GM12878 (cell line): Measurements from ENCODE around the gene KCNMB2. TPM values are rescaled to one million over a fixed set of nuclear protein-coding genes. Genes with fewer than 3 reads are reported as not detected.

Experiments used
- ATAC-seq: fragments of 200-7000 bp; cut with Tn5 transposase; 3 replicates; pipeline ENCODE4 v1.9.1; 2020; ENCODE audit warnings: mild to moderate bottlenecking, moderate library complexity
- BruUV-seq: library from RNA; stranded (reverse); fragments of 400-500 nt; replicated peaks from 2 replicates; lab custom pipeline; 2021; lab: Mats Ljungman, UMichigan
- CTCF ChIA-PET: fragments of 300-600 bp; sonication (Branson Sonifier 250); formaldehyde crosslinking; extraction: SDS; loops from one replicate; lab custom pipeline; 2021; ENCODE audit warnings: inconsistent platforms; lab: Yijun Ruan, JAX
- POLR2A ChIA-PET: fragments of 350-600 bp; formaldehyde crosslinking; extraction: SDS; loops from one replicate; lab custom pipeline; 2021; ENCODE audit warnings: inconsistent platforms; lab: Charles Lee
- RAD21 ChIA-PET: fragments of 300-600 bp; sonication (Branson Sonifier 250); formaldehyde crosslinking; loops from one replicate; lab custom pipeline; 2023; ENCODE audit warnings: antibody characterized with exemption; ENCODE audit not compliant: unreplicated experiment; lab: Charles Lee
- SMC1A ChIA-PET: fragments of 300-600 bp; sonication (Branson Sonifier 250); formaldehyde crosslinking; loops from one replicate; lab custom pipeline; 2023; ENCODE audit not compliant: unreplicated experiment, uncharacterized antibody; lab: Charles Lee
- DNase-seq: peaks from one replicate; pipeline ENCODE4 v3.0.0-alpha.2; 2011; ENCODE audit warnings: low read depth, low spot score
- FAIRE-seq: peaks from 3 replicates; lab custom pipeline; 2011; peaks lifted over from hg19 to GRCh38; lab: Jason Lieb, UNC
- H2AFZ ChIP-seq: 2 replicates; pipeline ENCODE4 v1.6.0; 2011; ENCODE audit warnings: low read depth, low read length, control low read depth; ENCODE audit not compliant: control insufficient read depth
- H3K27ac ChIP-seq: 2 replicates; pipeline ENCODE4 v1.5.1; 2011; ENCODE audit warnings: control low read depth; ENCODE audit not compliant: control insufficient read depth, insufficient read depth
- H3K27me3 ChIP-seq, 2 experiments: replicated peaks in 1 of 2; 2 replicates each; pipeline versions ENCODE4 v1.6.0 to v1.6.1; 2011; ENCODE audit warnings: low read length in 1 of 2; ENCODE audit not compliant: control insufficient read depth in 2 of 2, insufficient read depth in 2 of 2
- H3K36me3 ChIP-seq, 2 experiments: 2 replicates each; pipeline ENCODE4 v1.5.1; 2011; ENCODE audit warnings: low read length in 1 of 2; ENCODE audit not compliant: control insufficient read depth in 2 of 2, insufficient read depth in 2 of 2
- H3K4me1 ChIP-seq: 2 replicates; pipeline ENCODE4 v1.6.1; 2011; ENCODE audit warnings: mild to moderate bottlenecking, low read length, moderate library complexity, mixed read lengths; ENCODE audit not compliant: control insufficient read depth, insufficient read depth
- H3K4me2 ChIP-seq: 2 replicates; pipeline ENCODE4 v1.6.0; 2011; ENCODE audit warnings: control low read depth; ENCODE audit not compliant: control insufficient read depth, insufficient read depth
- H3K4me3 ChIP-seq: fragments of 200-600 bp; sonication (generic); 2 replicates; pipeline ENCODE4 v1.5.1; 2016
- H3K79me2 ChIP-seq: 2 replicates; pipeline ENCODE4 v1.6.0; 2011; ENCODE audit warnings: low read length; ENCODE audit not compliant: control insufficient read depth, insufficient read depth
- H3K9ac ChIP-seq: 2 replicates; pipeline ENCODE4 v1.8.0; 2011; ENCODE audit warnings: low read length, control low read depth, mixed read lengths; ENCODE audit not compliant: control insufficient read depth, insufficient read depth
- H3K9me3 ChIP-seq: replicated peaks from 3 replicates; pipeline ENCODE4 v1.5.1; 2011; ENCODE audit warnings: mild to moderate bottlenecking, low read length; ENCODE audit not compliant: control insufficient read depth, insufficient read depth
- H4K20me1 ChIP-seq: 2 replicates; pipeline ENCODE4 v1.6.0; 2011; ENCODE audit not compliant: control insufficient read depth, insufficient read depth
- ATF2 ChIP-seq: IDR thresholded peaks from 2 replicates; pipeline ENCODE4 v1.6.1; 2012; ENCODE audit warnings: low read length, inconsistent platforms
- BCL11A ChIP-seq: IDR thresholded peaks from 2 replicates; pipeline ENCODE4 v1.6.1; 2011; ENCODE audit warnings: low read depth, low read length
- BHLHE40 ChIP-seq, 2 experiments: fragments of 450-650 bp in 1 of 2; IDR thresholded peaks; 2 replicates each; pipeline ENCODE4 v1.6.1; 2011 to 2017; ENCODE audit warnings: low read depth in 2 of 2, borderline replicate concordance in 1 of 2, improper control_type of control experiment in 1 of 2, low read length in 1 of 2, mild to moderate bottlenecking in 1 of 2
- ELK1 ChIP-seq: IDR thresholded peaks from 2 replicates; pipeline ENCODE4 v1.6.1; 2012; ENCODE audit warnings: low read depth, low read length, improper control_type of control experiment
- EZH2 ChIP-seq: IDR thresholded peaks from 2 replicates; pipeline ENCODE4 v1.6.1; 2012; ENCODE audit warnings: low read depth, mild to moderate bottlenecking, control low read depth, inconsistent platforms, low read length, borderline replicate concordance; ENCODE audit not compliant: control insufficient read depth
- FOXK2 ChIP-seq: fragments of 450-650 bp; IDR thresholded peaks from 2 replicates; pipeline ENCODE4 v1.6.1; 2017; ENCODE audit warnings: mild to moderate bottlenecking, moderate library complexity
- GABPA ChIP-seq: IDR thresholded peaks from 2 replicates; pipeline ENCODE4 v1.6.1; 2014; ENCODE audit warnings: antibody characterized with exemption, low read depth, mild to moderate bottlenecking, inconsistent platforms
- GATAD2B ChIP-seq: fragments of 450-650 bp; conservative IDR thresholded peaks from 2 replicates; pipeline ENCODE4 v1.6.1; 2017; ENCODE audit warnings: low read depth, mild to moderate bottlenecking, moderate library complexity
- IRF5 ChIP-seq: fragments of 450-650 bp; IDR thresholded peaks from 2 replicates; pipeline ENCODE4 v1.6.1; 2017; ENCODE audit warnings: borderline replicate concordance
- JUNB ChIP-seq: IDR thresholded peaks from 2 replicates; pipeline ENCODE4 v1.6.1; 2016; ENCODE audit warnings: antibody characterized with exemption, mild to moderate bottlenecking
- NFIC ChIP-seq: IDR thresholded peaks from 2 replicates; pipeline ENCODE4 v1.6.1; 2012; ENCODE audit warnings: low read depth, mild to moderate bottlenecking, inconsistent platforms, low read length, moderate library complexity
- PAX5 ChIP-seq: IDR thresholded peaks from 2 replicates; pipeline ENCODE4 v1.6.1; 2011; ENCODE audit warnings: low read depth, low read length, borderline replicate concordance
- RUNX3 ChIP-seq: IDR thresholded peaks from 2 replicates; pipeline ENCODE4 v1.6.1; 2012; ENCODE audit warnings: low read length, inconsistent platforms
- SRF ChIP-seq, 2 experiments: IDR thresholded peaks; 2 replicates each; pipeline ENCODE4 v1.6.1; 2011; ENCODE audit warnings: low read depth in 2 of 2, low read length in 2 of 2, mild to moderate bottlenecking in 1 of 2, moderate library complexity in 1 of 2
- TCF3 ChIP-seq: IDR thresholded peaks from 2 replicates; pipeline ENCODE4 v1.6.1; 2012; ENCODE audit warnings: low read depth, mild to moderate bottlenecking, low read length, borderline replicate concordance; ENCODE audit not compliant: insufficient read depth
- YY1 ChIP-seq: IDR thresholded peaks from 2 replicates; pipeline ENCODE4 v1.6.1; 2011; ENCODE audit warnings: low read depth, mild to moderate bottlenecking, low read length
- ZBED1 ChIP-seq: IDR thresholded peaks from 2 replicates; pipeline ENCODE4 v1.6.1; 2016; ENCODE audit warnings: borderline replicate concordance
- WGBS: methylation state at CpG from one replicate; pipeline ENCODE4 v1.1.6; 2016; ENCODE audit warnings: low lambda C conversion rate; ENCODE audit not compliant: insufficient replicate concordance, insufficient coverage; ENCODE audit errors: missing lambda C conversion rate; 5-methylcytosine and 5-hydroxymethylcytosine counted together
- in situ Hi-C: fragments of 300-500 bp; cut with MboI; formaldehyde crosslinking; loops from 9 replicates; pipeline ENCODE4 v1.14.3; 2018; ENCODE audit warnings: mixed read lengths
- intact Hi-C: fragments of 100-400 bp; cut with micrococcal nuclease; formaldehyde crosslinking; loops from one replicate; pipeline ENCODE4 v1.14.2; 2022; ENCODE audit not compliant: unreplicated experiment
- polyA plus RNA-seq, 11 experiments: library from polyadenylated mRNA; depleted of rRNA in 4 of 11; unstranded in 6 of 11; stranded (reverse) in 5 of 11; fragments of >200 nt; fragmentation: Nextera tagmentation in 4 of 11; fragmentation: Illumina TruSeq in 1 of 11; extraction: Ambion mirVana in 4 of 11; extraction: Trizol in 1 of 11; gene quantifications; 1 replicate in 1 of 11; 2 replicates in 10 of 11; pipeline versions ENCODE4 v1.2.1 to v1.2.3, GENCODE V29; 2011 to 2016; ENCODE audit warnings: inconsistent platforms in 2 of 11, missing spikeins in 2 of 11, low read depth in 1 of 11
- total RNA-seq, 4 experiments: library from RNA; depleted of rRNA in 3 of 4; stranded (reverse); fragments of >200 nt in 3 of 4; fragmentation: Illumina TruSeq in 1 of 4; extraction: Trizol in 1 of 4; gene quantifications; 2 replicates each; pipeline versions ENCODE4 v1.2.1 to v1.2.3, GENCODE V29; 2013 to 2021

Gene KCNMB2
- total and polyA plus RNA-seq, 10 of the 15 experiments (the other 5 are each of a cell fraction or from before 2014, with no cell fraction given), result 0.22 to 18.8 (median 11.0) TPM

- H3K9ac ChIP-seq, result peak overlapping the region; percentile 76
- SMC1A ChIA-PET, result interaction anchor here (0.6 to 1.8 kb wide), 13 partner anchors 9 to 312 kb away, joined by 3 to 8 read pairs (median 3); no protein-coding TSS in a partner anchor
- H4K20me1 ChIP-seq, result no peaks in the 10 kb centered on the region
- DNase-seq, result no peak
- in situ Hi-C loops, result loop anchor here (25.0 kb wide), 1 partner anchor 1449 kb away; no protein-coding TSS in a partner anchor
- peak overlapping the region; percentile 46 for H2AFZ ChIP-seq
- peak; percentile 28 for ATAC-seq
- intact Hi-C loops, result loop anchor here (2.0 kb wide), 2 partner anchors 33 to 453 kb away; no protein-coding TSS in a partner anchor
- FAIRE-seq, result no peak
- CTCF ChIA-PET, result interaction anchor here (1.2 to 2.3 kb wide), 5 partner anchors 12 to 453 kb away, joined by 3 to 8 read pairs (median 6); no protein-coding TSS in a partner anchor
- 38% methylated on average over 3 of the region's 3 CpGs for WGBS
- POLR2A ChIA-PET, result interaction anchor here (0.7 to 1.1 kb wide), 2 partner anchors 9 to 32 kb away, joined by 3 to 4 read pairs; no protein-coding TSS in a partner anchor
- H3K4me3 ChIP-seq, result no peak overlapping the region
- H3K4me1 ChIP-seq, result peaks cover 57% of the 10 kb centered on the region
- H3K4me2 ChIP-seq, result peak overlapping the region; percentile 44; the same call in 1 of the 2 replicates
- H3K36me3 ChIP-seq, result no peaks in the 10 kb centered on the region
- H3K9me3 ChIP-seq, result no peaks in the 10 kb centered on the region; the same call in none of the 3 replicates
- peak overlapping the region; percentile 97 for H3K27ac ChIP-seq
- peaks cover 2% of the 10 kb centered on the region; the same call in 1 of the 2 replicates for H3K79me2 ChIP-seq
- no TSS peak for BruUV-seq
- H3K27me3 ChIP-seq, result no peaks in the 10 kb centered on the region
- RAD21 ChIA-PET, result interaction anchor here (0.5 to 2.7 kb wide), 8 partner anchors 10 to 533 kb away, joined by 3 to 11 read pairs (median 4); no protein-coding TSS in a partner anchor
- 0 out of 2 replicates have a peak, but pooled peaks have one; percentile 38 for TF ChIP-seq GABPA
- no peak for TF ChIP-seq EZH2
- TF ChIP-seq RUNX3, result peak; percentile 93
- TF ChIP-seq SRF (IDR thresholded peaks at IDR 0.05; ENCODE audit: low read depth in 2 of 2, low read length in 2 of 2), result peak; percentile 70 to 93
- peak; percentile 91; the same call in 1 of the 2 replicates for TF ChIP-seq TCF3
- no peak for TF ChIP-seq ELK1
- TF ChIP-seq GATAD2B, result no peak
- TF ChIP-seq JUNB, result peak; percentile 53; the same call in 1 of the 2 replicates
- no peak for TF ChIP-seq IRF5
- peak; percentile 83 for TF ChIP-seq BCL11A
- peak; percentile 23 to 40; a peak in 1 of 4 replicates for TF ChIP-seq BHLHE40 (IDR thresholded peaks at IDR 0.05; ENCODE audit: borderline replicate concordance in 1 of 2, low read depth in 2 of 2, low read length in 1 of 2)
- TF ChIP-seq PAX5, result peak; percentile 63; the same call in 1 of the 2 replicates
- peak; percentile 93 for TF ChIP-seq ATF2
- TF ChIP-seq ZBED1, result peak; percentile 83; the same call in 1 of the 2 replicates
- 0 out of 2 replicates have a peak, but pooled peaks have one; percentile 31 for TF ChIP-seq YY1
- TF ChIP-seq NFIC, result peak; percentile 99
- no peak for TF ChIP-seq FOXK2
Measured at GRCh38 chr3:178513546-178514380, 22.5 kb upstream of the KCNMB2 start.
